Ishikawa (cell line): ENCODE measurements around the gene FRK.

Experiments used
- CEBPB ChIP-seq: IDR thresholded peaks from 2 replicates; pipeline ENCODE4 v1.6.1; 2012
- CREB1 ChIP-seq: IDR thresholded peaks from 2 replicates; pipeline ENCODE4 v1.6.1; 2012; ENCODE audit warnings: low read depth
- EP300 ChIP-seq: IDR thresholded peaks from 2 replicates; pipeline ENCODE4 v1.6.1; 2012; ENCODE audit warnings: borderline replicate concordance
- FOXM1 ChIP-seq: IDR thresholded peaks from 2 replicates; pipeline ENCODE4 v1.6.1; 2012; ENCODE audit warnings: low read depth, borderline replicate concordance
- NFIC ChIP-seq: IDR thresholded peaks from 2 replicates; pipeline ENCODE4 v1.6.1; 2012
- RAD21 ChIP-seq: IDR thresholded peaks from 2 replicates; pipeline ENCODE4 v1.6.1; 2012; ENCODE audit warnings: low read depth
- TAF1 ChIP-seq: IDR thresholded peaks from 2 replicates; pipeline ENCODE4 v1.6.1; 2012; ENCODE audit warnings: low read depth, mild to moderate bottlenecking
- TEAD4 ChIP-seq: IDR thresholded peaks from 2 replicates; pipeline ENCODE4 v1.6.1; 2012
- USF1 ChIP-seq: IDR thresholded peaks from 2 replicates; pipeline ENCODE4 v1.6.1; 2012
- YY1 ChIP-seq: IDR thresholded peaks from 2 replicates; pipeline ENCODE4 v1.6.1; 2012; ENCODE audit warnings: low read depth
- ZBTB7A ChIP-seq: IDR thresholded peaks from 2 replicates; pipeline ENCODE4 v1.6.1; 2012; ENCODE audit warnings: low read depth
- TF ChIP-seq, protein P1 (sequence below): IDR thresholded peaks from 2 replicates; pipeline ENCODE4 v1.6.1; 2012; ENCODE audit warnings: low read depth, mild to moderate bottlenecking
- TF ChIP-seq, protein P2 (sequence below): IDR thresholded peaks from 2 replicates; pipeline ENCODE4 v1.6.1; 2012

GRCh38 chr6:116059713-116060571 lies 749 bp downstream of the FRK start:
- no peak for TF ChIP-seq CREB1
- no peak for TF ChIP-seq TAF1
- TF ChIP-seq FOXM1 = no peak
- TF ChIP-seq ZBTB7A = no peak
- no peak for TF ChIP-seq EP300
- TF ChIP-seq USF1 = no peak
- TF ChIP-seq, protein P1, sequence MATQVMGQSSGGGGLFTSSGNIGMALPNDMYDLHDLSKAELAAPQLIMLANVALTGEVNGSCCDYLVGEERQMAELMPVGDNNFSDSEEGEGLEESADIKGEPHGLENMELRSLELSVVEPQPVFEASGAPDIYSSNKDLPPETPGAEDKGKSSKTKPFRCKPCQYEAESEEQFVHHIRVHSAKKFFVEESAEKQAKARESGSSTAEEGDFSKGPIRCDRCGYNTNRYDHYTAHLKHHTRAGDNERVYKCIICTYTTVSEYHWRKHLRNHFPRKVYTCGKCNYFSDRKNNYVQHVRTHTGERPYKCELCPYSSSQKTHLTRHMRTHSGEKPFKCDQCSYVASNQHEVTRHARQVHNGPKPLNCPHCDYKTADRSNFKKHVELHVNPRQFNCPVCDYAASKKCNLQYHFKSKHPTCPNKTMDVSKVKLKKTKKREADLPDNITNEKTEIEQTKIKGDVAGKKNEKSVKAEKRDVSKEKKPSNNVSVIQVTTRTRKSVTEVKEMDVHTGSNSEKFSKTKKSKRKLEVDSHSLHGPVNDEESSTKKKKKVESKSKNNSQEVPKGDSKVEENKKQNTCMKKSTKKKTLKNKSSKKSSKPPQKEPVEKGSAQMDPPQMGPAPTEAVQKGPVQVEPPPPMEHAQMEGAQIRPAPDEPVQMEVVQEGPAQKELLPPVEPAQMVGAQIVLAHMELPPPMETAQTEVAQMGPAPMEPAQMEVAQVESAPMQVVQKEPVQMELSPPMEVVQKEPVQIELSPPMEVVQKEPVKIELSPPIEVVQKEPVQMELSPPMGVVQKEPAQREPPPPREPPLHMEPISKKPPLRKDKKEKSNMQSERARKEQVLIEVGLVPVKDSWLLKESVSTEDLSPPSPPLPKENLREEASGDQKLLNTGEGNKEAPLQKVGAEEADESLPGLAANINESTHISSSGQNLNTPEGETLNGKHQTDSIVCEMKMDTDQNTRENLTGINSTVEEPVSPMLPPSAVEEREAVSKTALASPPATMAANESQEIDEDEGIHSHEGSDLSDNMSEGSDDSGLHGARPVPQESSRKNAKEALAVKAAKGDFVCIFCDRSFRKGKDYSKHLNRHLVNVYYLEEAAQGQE = no peak
- TF ChIP-seq RAD21 = no peak
- TF ChIP-seq, protein P2, sequence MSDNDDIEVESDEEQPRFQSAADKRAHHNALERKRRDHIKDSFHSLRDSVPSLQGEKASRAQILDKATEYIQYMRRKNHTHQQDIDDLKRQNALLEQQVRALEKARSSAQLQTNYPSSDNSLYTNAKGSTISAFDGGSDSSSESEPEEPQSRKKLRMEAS = no peak
- no peak for TF ChIP-seq CEBPB
- no peak for TF ChIP-seq NFIC
- TF ChIP-seq YY1 = no peak
- no peak for TF ChIP-seq TEAD4
